OCI-LY7 (cell line): ENCODE measurements around the gene SLC6A18. TPM values are rescaled to one million over a fixed set of nuclear protein-coding genes. Genes with fewer than 3 reads are reported as not detected.

Source experiments
- BruUV-seq: library from RNA; stranded (reverse); fragments of 400-500 nt; replicated peaks from 2 replicates; lab custom pipeline; 2021; lab: Mats Ljungman, UMichigan
- CTCF ChIA-PET: fragments of 300-600 bp; sonication (Branson Sonifier 250); formaldehyde crosslinking; loops from one replicate; lab custom pipeline; 2022; ENCODE audit warnings: antibody characterized with exemption; ENCODE audit not compliant: unreplicated experiment; lab: Charles Lee
- POLR2A ChIA-PET: fragments of 300-600 bp; sonication (Branson Sonifier 250); formaldehyde crosslinking; loops from one replicate; lab custom pipeline; 2022; ENCODE audit warnings: antibody characterized with exemption; lab: Charles Lee
- DNase-seq: peaks from one replicate; pipeline ENCODE4 v3.0.0-alpha.2; 2015; ENCODE audit warnings: low spot score
- H2AFZ ChIP-seq: fragments of 200-600 bp; sonication (generic), shearing (Covaris generic); 2 replicates; pipeline ENCODE4 v1.6.1; 2014; ENCODE audit warnings: mild to moderate bottlenecking, antibody characterized with exemption, low read length, moderate library complexity
- H3K27ac ChIP-seq: fragments of 200-600 bp; sonication (generic); 2 replicates; pipeline ENCODE4 v1.5.1; 2014; ENCODE audit warnings: mixed run types, low read depth, mild to moderate bottlenecking, moderate library complexity, low read length, inconsistent platforms; ENCODE audit not compliant: poor library complexity, severe bottlenecking
- H3K36me3 ChIP-seq: fragments of 200-600 bp; sonication (generic); 2 replicates; pipeline ENCODE4 v1.6.1; 2014; ENCODE audit warnings: mild to moderate bottlenecking, antibody characterized with exemption, low read length, moderate library complexity, mixed read lengths; ENCODE audit not compliant: insufficient read depth
- H3K4me1 ChIP-seq: fragments of 200-600 bp; sonication (generic); 2 replicates; pipeline ENCODE4 v1.5.1; 2014; ENCODE audit warnings: mild to moderate bottlenecking, low read length; ENCODE audit not compliant: insufficient read depth, poor library complexity, severe bottlenecking
- H3K4me2 ChIP-seq: fragments of 200-600 bp; sonication (generic); 2 replicates; pipeline ENCODE4 v1.6.1; 2014; ENCODE audit warnings: mild to moderate bottlenecking, low read length
- H3K4me3 ChIP-seq: fragments of 200-600 bp; sonication (generic); 2 replicates; pipeline ENCODE4 v1.5.1; 2014; ENCODE audit warnings: mild to moderate bottlenecking, low read depth, low read length; ENCODE audit not compliant: poor library complexity, severe bottlenecking
- H3K79me2 ChIP-seq: fragments of 200-600 bp; sonication (generic); 2 replicates; pipeline ENCODE4 v1.6.1; 2016; ENCODE audit warnings: low read depth, mild to moderate bottlenecking, low read length, moderate library complexity, mixed read lengths; ENCODE audit not compliant: insufficient read depth
- H3K9me2 ChIP-seq: fragments of 200-600 bp; sonication (generic); 2 replicates; pipeline ENCODE4 v1.6.1; 2016; ENCODE audit warnings: mild to moderate bottlenecking, low read length, mixed read lengths; ENCODE audit not compliant: insufficient read depth
- H3K9me3 ChIP-seq: fragments of 200-600 bp; sonication (generic); 2 replicates; pipeline ENCODE4 v1.6.1; 2014; ENCODE audit warnings: mild to moderate bottlenecking, mixed run types, low read length, mixed read lengths
- H4K20me1 ChIP-seq: fragments of 200-600 bp; sonication (generic); 2 replicates; pipeline ENCODE4 v1.6.1; 2014; ENCODE audit warnings: mild to moderate bottlenecking, antibody characterized with exemption, low read length, moderate library complexity, mixed read lengths; ENCODE audit not compliant: insufficient read depth
- EZH2phosphoT487 ChIP-seq: fragments of 200-600 bp; sonication (generic); IDR thresholded peaks from 2 replicates; pipeline ENCODE4 v1.6.1; 2018; ENCODE audit warnings: low read depth, borderline replicate concordance, mild to moderate bottlenecking, mixed run types, antibody characterized with exemption, low read length, moderate library complexity, mixed read lengths
- intact Hi-C: fragments of 100-400 bp; cut with micrococcal nuclease; formaldehyde crosslinking; loops from one replicate; pipeline ENCODE4 v1.10.0; 2022; ENCODE audit not compliant: unreplicated experiment
- total RNA-seq, 2 experiments: library from RNA; depleted of rRNA in 1 of 2; stranded (reverse); fragments of >200 nt in 1 of 2; shearing (Covaris generic) in 1 of 2; gene quantifications; 2 replicates each; pipeline ENCODE4 v1.2.3, GENCODE V29; 2014 to 2022
- TF ChIP-seq, protein P1 (sequence below): fragments of 200-600 bp; sonication (generic); conservative IDR thresholded peaks from 2 replicates; pipeline ENCODE4 v1.5.1; 2014; ENCODE audit warnings: mild to moderate bottlenecking, antibody characterized with exemption, low read length, moderate library complexity, mixed read lengths

SLC6A18 gene
- total RNA-seq, 2 experiments from 2014 or later: not detected

DNA sequence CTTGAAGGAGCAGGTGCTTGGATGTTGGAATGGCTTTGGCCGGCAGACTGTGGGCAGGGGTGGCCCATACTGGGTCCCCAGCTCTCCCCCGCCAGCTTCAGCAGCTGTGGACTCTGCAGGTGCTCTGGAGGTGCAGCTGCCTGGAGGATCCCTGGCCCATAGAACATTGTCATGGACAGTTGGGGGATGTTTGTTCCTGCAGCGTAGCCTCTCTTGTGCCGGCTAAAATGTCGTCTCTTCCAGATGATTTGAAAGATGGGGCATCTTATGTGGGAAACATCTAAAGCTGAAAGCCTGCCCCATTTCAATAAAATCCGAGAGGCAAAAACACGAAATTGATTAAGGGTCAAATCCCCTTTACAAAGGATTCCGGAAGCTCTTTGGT, 37.2 kb upstream of the SLC6A18 start:
- Histone ChIP-seq H3K27ac (no peak overlapping the region), H3K36me3 (no peaks in the 10 kb centered on the region), H3K9me3 (no peaks in the 10 kb centered on the region), H3K4me2 (no peak overlapping the region), H2AFZ (no peak overlapping the region), H3K4me3 (no peak overlapping the region), H3K9me2 (no peaks in the 10 kb centered on the region), H3K4me1 (no peaks in the 10 kb centered on the region), H4K20me1 (no peaks in the 10 kb centered on the region), H3K79me2 (no peaks in the 10 kb centered on the region)
- no TSS peak for BruUV-seq
- ChIA-PET POLR2A (interaction anchor here (0.6 to 0.7 kb wide), 2 partner anchors 9 to 460 kb away, joined by 3 to 4 read pairs; no protein-coding TSS in a partner anchor), CTCF (no interaction called here)
- TF ChIP-seq, protein P1, sequence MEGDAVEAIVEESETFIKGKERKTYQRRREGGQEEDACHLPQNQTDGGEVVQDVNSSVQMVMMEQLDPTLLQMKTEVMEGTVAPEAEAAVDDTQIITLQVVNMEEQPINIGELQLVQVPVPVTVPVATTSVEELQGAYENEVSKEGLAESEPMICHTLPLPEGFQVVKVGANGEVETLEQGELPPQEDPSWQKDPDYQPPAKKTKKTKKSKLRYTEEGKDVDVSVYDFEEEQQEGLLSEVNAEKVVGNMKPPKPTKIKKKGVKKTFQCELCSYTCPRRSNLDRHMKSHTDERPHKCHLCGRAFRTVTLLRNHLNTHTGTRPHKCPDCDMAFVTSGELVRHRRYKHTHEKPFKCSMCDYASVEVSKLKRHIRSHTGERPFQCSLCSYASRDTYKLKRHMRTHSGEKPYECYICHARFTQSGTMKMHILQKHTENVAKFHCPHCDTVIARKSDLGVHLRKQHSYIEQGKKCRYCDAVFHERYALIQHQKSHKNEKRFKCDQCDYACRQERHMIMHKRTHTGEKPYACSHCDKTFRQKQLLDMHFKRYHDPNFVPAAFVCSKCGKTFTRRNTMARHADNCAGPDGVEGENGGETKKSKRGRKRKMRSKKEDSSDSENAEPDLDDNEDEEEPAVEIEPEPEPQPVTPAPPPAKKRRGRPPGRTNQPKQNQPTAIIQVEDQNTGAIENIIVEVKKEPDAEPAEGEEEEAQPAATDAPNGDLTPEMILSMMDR: no peak
- no peak for TF ChIP-seq EZH2phosphoT487
- intact Hi-C loops: no loop called here
- DNase-seq: no peak

DNA sequence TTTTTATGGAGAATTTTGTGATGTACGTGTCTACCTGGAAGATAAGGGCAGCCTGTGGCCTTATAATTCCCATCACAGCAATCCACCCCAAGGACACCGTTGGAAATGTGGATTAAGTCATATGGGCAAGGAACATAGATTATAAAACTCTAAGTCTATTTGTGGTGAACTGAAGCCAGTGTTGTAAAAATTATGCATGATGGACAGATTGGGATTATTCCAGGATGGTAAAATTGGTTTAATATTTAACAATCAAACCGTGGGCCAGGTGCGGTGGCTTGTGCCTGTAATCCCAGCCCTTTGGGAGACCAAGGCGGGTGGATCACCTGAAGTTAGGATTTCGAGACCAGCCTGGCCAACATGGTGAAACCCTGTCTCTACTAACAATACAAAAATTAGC, 36.7 kb upstream of the SLC6A18 start:
- no peak overlapping the region for H3K4me2 ChIP-seq
- TF ChIP-seq EZH2phosphoT487: no peak
- TF ChIP-seq, protein P1: no peak
- H3K4me1 ChIP-seq: no peaks in the 10 kb centered on the region
- no peaks in the 10 kb centered on the region for H3K9me3 ChIP-seq
- no peak overlapping the region for H3K27ac ChIP-seq
- no peaks in the 10 kb centered on the region for H4K20me1 ChIP-seq
- POLR2A ChIA-PET: interaction anchor here (0.6 to 0.7 kb wide), 2 partner anchors 8 to 460 kb away, joined by 3 to 4 read pairs; no protein-coding TSS in a partner anchor
- intact Hi-C loops: no loop called here
- no peaks in the 10 kb centered on the region for H3K36me3 ChIP-seq
- H2AFZ ChIP-seq: no peak overlapping the region
- H3K79me2 ChIP-seq: no peaks in the 10 kb centered on the region
- CTCF ChIA-PET: no interaction called here
- no TSS peak for BruUV-seq
- no peak for DNase-seq
- no peak overlapping the region for H3K4me3 ChIP-seq
- H3K9me2 ChIP-seq: no peaks in the 10 kb centered on the region

DNA sequence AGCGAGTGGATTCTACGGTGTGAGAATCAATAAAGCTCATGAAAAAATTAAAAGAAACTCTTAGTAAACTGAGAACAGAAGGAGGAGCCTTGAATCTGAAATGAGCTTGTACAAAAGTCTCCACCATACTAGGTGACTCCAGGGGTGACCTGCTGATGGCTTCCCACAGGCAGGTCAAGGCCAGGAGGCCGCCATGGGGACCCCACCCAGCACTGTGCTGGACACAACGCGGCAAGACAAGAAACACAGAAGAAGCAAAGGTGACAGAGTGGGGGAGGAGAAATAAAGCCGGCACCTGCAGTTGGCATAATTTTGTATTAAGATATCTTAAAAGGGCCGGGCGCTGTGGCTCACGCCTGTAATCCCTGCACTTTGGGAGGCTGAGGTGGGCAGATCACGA, 35.9 kb upstream of the SLC6A18 start:
- Histone ChIP-seq H3K36me3 (no peaks in the 10 kb centered on the region), H3K4me3 (no peak overlapping the region), H3K4me1 (no peaks in the 10 kb centered on the region), H4K20me1 (no peaks in the 10 kb centered on the region), H3K9me2 (no peaks in the 10 kb centered on the region), H2AFZ (no peak overlapping the region), H3K9me3 (no peaks in the 10 kb centered on the region), H3K27ac (no peak overlapping the region), H3K79me2 (no peaks in the 10 kb centered on the region), H3K4me2 (no peak overlapping the region)
- intact Hi-C loops: no loop called here
- POLR2A ChIA-PET: interaction anchor here (0.6 kb wide), 1 partner anchor 44 kb away, joined by 6 read pairs; no protein-coding TSS in a partner anchor
- TF ChIP-seq, protein P1: no peak
- DNase-seq: no peak
- no TSS peak for BruUV-seq
- CTCF ChIA-PET: no interaction called here
